SK-N-SH (cell line): ENCODE results near the gene ODAM. TPM values are rescaled to one million over a fixed set of nuclear protein-coding genes. Genes with fewer than 3 reads are reported as not detected.

Experiments used
- CTCF ChIA-PET: fragments of 300-600, 350-600 bp; formaldehyde crosslinking; extraction: SDS; loops from one replicate; lab custom pipeline; 2021; lab: Yijun Ruan, JAX
- POLR2A ChIA-PET: fragments of 350-600 bp; sonication (Branson Sonifier 250); formaldehyde crosslinking; extraction: SDS; loops from one replicate; lab custom pipeline; 2020; ENCODE audit warnings: antibody characterized with exemption, inconsistent platforms; lab: Yijun Ruan, JAX
- DNase-seq: peaks from one replicate; pipeline ENCODE4 v3.0.0; 2012
- H2AFZ ChIP-seq: fragments of 200-600 bp; sonication (generic); 2 replicates; pipeline ENCODE4 v1.8.1; 2016; ENCODE audit warnings: antibody characterized with exemption, mild to moderate bottlenecking, low read depth
- H3F3A ChIP-seq: fragments of 200-600 bp; sonication (generic); replicated peaks from 2 replicates; pipeline ENCODE3; 2016; ENCODE audit warnings: antibody characterized with exemption, mild to moderate bottlenecking; ENCODE audit not compliant: insufficient read depth
- H3K27ac ChIP-seq, 2 experiments: fragments of 200-500 bp in 1 of 2; fragments of 200-600 bp in 1 of 2; sonication (Bioruptor generic) in 1 of 2; sonication (generic), shearing (Covaris generic) in 1 of 2; 2 replicates each; pipeline versions ENCODE4 v1.5.1 to v1.6.1; 2014 to 2016; ENCODE audit warnings: low read depth in 2 of 2, inconsistent platforms in 1 of 2, low read length in 1 of 2, mild to moderate bottlenecking in 1 of 2, mixed read lengths in 1 of 2
- H3K27me3 ChIP-seq: fragments of 200-600 bp; sonication (generic), shearing (Covaris generic); 2 replicates; pipeline ENCODE4 v1.6.1; 2016; ENCODE audit warnings: mixed run types; ENCODE audit not compliant: insufficient read depth
- H3K36me3 ChIP-seq, 2 experiments: fragments of 200-500 bp in 1 of 2; fragments of 200-600 bp in 1 of 2; sonication (Bioruptor generic) in 1 of 2; sonication (generic) in 1 of 2; replicated peaks in 1 of 2; 2 replicates each; pipeline versions ENCODE3 to v1.5.1; 2014 to 2016; ENCODE audit warnings: low read length in 1 of 2, mild to moderate bottlenecking in 1 of 2; ENCODE audit not compliant: insufficient read depth in 2 of 2, control insufficient read depth in 1 of 2
- H3K4me1 ChIP-seq, 2 experiments: fragments of 200-500 bp in 1 of 2; fragments of 200-600 bp in 1 of 2; sonication (Bioruptor generic) in 1 of 2; sonication (generic), shearing (Covaris generic) in 1 of 2; 2 replicates each; pipeline versions ENCODE4 v1.5.1 to v1.6.1; 2014 to 2016; ENCODE audit warnings: low read depth in 1 of 2, low read length in 1 of 2, mixed run types in 1 of 2; ENCODE audit not compliant: insufficient read depth in 2 of 2, control insufficient read depth in 1 of 2
- H3K4me2 ChIP-seq: fragments of 200-600 bp; sonication (generic), shearing (Covaris generic); 2 replicates; pipeline ENCODE4 v1.6.1; 2017; ENCODE audit warnings: mixed run types
- H3K4me3 ChIP-seq, 2 experiments: fragments of 200-500 bp in 1 of 2; fragments of 200-600 bp in 1 of 2; sonication (Bioruptor generic) in 1 of 2; sonication (generic), shearing (Covaris generic) in 1 of 2; 2 replicates each; pipeline versions ENCODE4 v1.5.1 to v1.8.1; 2014 to 2016; ENCODE audit warnings: low read depth in 2 of 2, inconsistent platforms in 1 of 2, low read length in 1 of 2, mild to moderate bottlenecking in 1 of 2, mixed read lengths in 1 of 2, moderate library complexity in 1 of 2
- H3K79me2 ChIP-seq: fragments of 200-600 bp; sonication (generic); 2 replicates; pipeline ENCODE4 v1.8.1; 2017; ENCODE audit warnings: mild to moderate bottlenecking; ENCODE audit not compliant: insufficient read depth
- H3K9ac ChIP-seq: fragments of 200-600 bp; sonication (generic); 2 replicates; pipeline ENCODE4 v1.6.1; 2017; ENCODE audit warnings: mixed run types
- H3K9me2 ChIP-seq: fragments of 200-600 bp; sonication (generic); 2 replicates; pipeline ENCODE4 v1.6.1; 2017; ENCODE audit warnings: mixed run types
- H3K9me3 ChIP-seq: fragments of 200-600 bp; sonication (generic); 2 replicates; pipeline ENCODE4 v1.6.1; 2017; ENCODE audit warnings: mixed run types, mild to moderate bottlenecking, moderate library complexity
- H4K20me1 ChIP-seq: fragments of 200-600 bp; sonication (generic); 2 replicates; pipeline ENCODE4 v1.6.1; 2017; ENCODE audit warnings: mild to moderate bottlenecking, mixed run types; ENCODE audit not compliant: insufficient read depth
- EP300 ChIP-seq, 2 experiments: IDR thresholded peaks; 2 replicates each; pipeline versions ENCODE4 v1.4.0 to v1.6.1; 2012; ENCODE audit warnings: borderline replicate concordance in 1 of 2, low read depth in 1 of 2, low read length in 1 of 2
- FOXJ3 ChIP-seq: sonication (generic); formaldehyde crosslinking; IDR thresholded peaks from 2 replicates; pipeline ENCODE4 v1.5.1; 2020; ENCODE audit warnings: mild to moderate bottlenecking, missing genetic modification reagents
- GABPA ChIP-seq: IDR thresholded peaks from 2 replicates; pipeline ENCODE4 v1.4.0; 2012; ENCODE audit warnings: low read depth, mild to moderate bottlenecking
- GATA2 ChIP-seq: sonication (generic); formaldehyde crosslinking; IDR thresholded peaks from 2 replicates; pipeline ENCODE4 v1.5.0; 2020; ENCODE audit warnings: mild to moderate bottlenecking, missing genetic modification reagents
- MXI1 ChIP-seq: IDR thresholded peaks from 2 replicates; pipeline ENCODE4 v1.6.1; 2012; ENCODE audit warnings: mild to moderate bottlenecking, low read depth, low read length, improper control_type of control experiment
- NRF1 ChIP-seq: IDR thresholded peaks from 2 replicates; pipeline ENCODE4 v1.6.1; 2012; ENCODE audit warnings: low read depth, mild to moderate bottlenecking, low read length
- RAD21 ChIP-seq: IDR thresholded peaks from 2 replicates; pipeline ENCODE4 v1.6.1; 2012; ENCODE audit warnings: mild to moderate bottlenecking, low read length
- RCOR1 ChIP-seq: fragments of 150-350 bp; IDR thresholded peaks from 2 replicates; pipeline ENCODE4 v1.6.1; 2017; ENCODE audit warnings: antibody characterized with exemption, low read length
- REST ChIP-seq: IDR thresholded peaks from 2 replicates; pipeline ENCODE4 v1.6.1; 2012; ENCODE audit warnings: mild to moderate bottlenecking, low read depth, low read length, moderate library complexity
- RFX5 ChIP-seq: IDR thresholded peaks from 2 replicates; pipeline ENCODE4 v1.6.1; 2012; ENCODE audit warnings: mild to moderate bottlenecking, improper control_type of control experiment, low read length
- RXRA ChIP-seq: IDR thresholded peaks from 2 replicates; pipeline ENCODE4 v1.4.0; 2012; ENCODE audit warnings: low read depth, mild to moderate bottlenecking, borderline replicate concordance
- SIN3A ChIP-seq: IDR thresholded peaks from 2 replicates; pipeline ENCODE4 v1.6.1; 2012; ENCODE audit warnings: low read depth, mild to moderate bottlenecking, low read length, moderate library complexity, borderline replicate concordance
- YY1 ChIP-seq: IDR thresholded peaks from 2 replicates; pipeline ENCODE4 v1.4.0; 2012; ENCODE audit warnings: low read depth, mild to moderate bottlenecking
- WGBS: methylation state at CpG from one replicate; pipeline ENCODE4 v1.1.6; 2017; ENCODE audit warnings: low lambda C conversion rate; 5-methylcytosine and 5-hydroxymethylcytosine counted together
- polyA plus RNA-seq, 3 experiments: library from polyadenylated mRNA; depleted of rRNA; stranded (reverse); fragments of >200 nt; gene quantifications; 2 replicates each; pipeline ENCODE4 v1.2.3, GENCODE V29; 2012

ODAM gene
- polyA plus RNA-seq, 1 of the 3 experiments (the other 2 are of a cell fraction): not detected

DNA sequence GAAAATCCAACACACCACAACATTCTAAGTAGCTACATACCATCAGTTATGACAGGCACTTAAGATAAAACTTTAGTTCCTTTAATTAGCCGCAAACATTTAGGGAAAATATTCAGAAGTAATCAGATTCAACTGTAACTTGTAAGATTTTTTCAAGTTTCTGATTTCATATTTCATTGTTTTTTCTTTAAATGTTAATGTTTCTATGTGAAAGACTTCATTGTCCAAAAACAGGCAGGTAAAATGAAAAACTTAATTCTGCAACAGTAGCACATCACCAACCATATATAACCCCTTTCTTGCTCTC, 11.6 kb upstream of the ODAM start:
- WGBS: 34% methylated on average over 1 of the region's 1 CpG
- Histone ChIP-seq H2AFZ (no peak overlapping the region), H3K4me2 (no peak overlapping the region), H3K9me2 (no peaks in the 10 kb centered on the region), H3F3A (no peaks in the 10 kb centered on the region), H3K27me3 (peaks cover 5% of the 10 kb centered on the region; the same call in 1 of the 2 replicates), H3K27ac (no peak overlapping the region), H3K36me3 (no peaks in the 10 kb centered on the region), H3K9me3 (no peaks in the 10 kb centered on the region), H3K4me3 (no peak overlapping the region; a peak in 1 of 4 replicates), H4K20me1 (no peaks in the 10 kb centered on the region), H3K4me1 (no peaks in the 10 kb centered on the region), H3K79me2 (no peaks in the 10 kb centered on the region), H3K9ac (no peak overlapping the region)
- DNase-seq: no peak
- CTCF ChIA-PET: interaction anchor here (0.7 to 2.3 kb wide), 12 partner anchors 9 to 447 kb away, joined by 3 to 15 read pairs (median 4); partner anchors contain the start of gene ODAM
- TF ChIP-seq RFX5: no peak
- no peak for TF ChIP-seq RXRA
- TF ChIP-seq REST: no peak
- TF ChIP-seq FOXJ3 (CRISPR knock-in tag): no peak
- no peak for TF ChIP-seq NRF1
- TF ChIP-seq YY1: no peak
- POLR2A ChIA-PET: no interaction called here

GRCh38 chr4:70187216-70187615, 8.3 kb upstream of the ODAM start:
- Histone ChIP-seq H3K9me3 (no peaks in the 10 kb centered on the region), H3K27ac (no peak overlapping the region), H3K79me2 (no peaks in the 10 kb centered on the region), H3K4me1 (no peaks in the 10 kb centered on the region), H3K27me3 (peaks cover 5% of the 10 kb centered on the region; the same call in 1 of the 2 replicates), H4K20me1 (no peaks in the 10 kb centered on the region), H2AFZ (no peak overlapping the region), H3K4me3 (no peak overlapping the region), H3K36me3 (no peaks in the 10 kb centered on the region), H3K9me2 (no peaks in the 10 kb centered on the region), H3F3A (no peaks in the 10 kb centered on the region), H3K4me2 (no peak overlapping the region), H3K9ac (no peak overlapping the region)
- ChIA-PET CTCF (no interaction called here), POLR2A (no interaction called here)
- 40% methylated on average over 1 of the region's 1 CpG for WGBS
- no peak for DNase-seq
- TF ChIP-seq GABPA: no peak
- no peak for TF ChIP-seq RCOR1
- TF ChIP-seq EP300 (IDR thresholded peaks at IDR 0.05; ENCODE audit: borderline replicate concordance in 1 of 2, low read depth in 1 of 2, low read length in 1 of 2): no peak
- TF ChIP-seq YY1: no peak
- no peak for TF ChIP-seq SIN3A
- TF ChIP-seq RAD21: no peak
- no peak for TF ChIP-seq MXI1
- TF ChIP-seq GATA2 (CRISPR knock-in tag): no peak
